Mesenteric fat pad (tissue), 1 donor: Measurements from ENCODE around the gene UEVLD. TPM values are rescaled to one million over a fixed set of nuclear protein-coding genes. Genes with fewer than 3 reads are reported as not detected.

ENCODE experiments used
- DNase-seq: peaks from one replicate; pipeline ENCODE4 v3.0.0-alpha.2; 2020; ENCODE audit warnings: low spot score
- total RNA-seq: library from RNA; stranded (reverse); fragmentation: NEBNext Ultra II Directional; extraction: Animal tissue kit (Norgen Biotek cat#: 25700); gene quantifications from one replicate; pipeline ENCODE4 v1.2.1, GENCODE V29; 2021
- donor health status: DM: yes; HTN: yes; CAD: no.

The UEVLD gene
- total RNA-seq, 1 donor from 2014 or later: 29.0 TPM

- DNase-seq: no peak
These were observed 2.0 kb upstream of the UEVLD start for GRCh38 chr11:18590571-18590970.

- DNase-seq: no peak
These were observed 6.7 kb downstream of the UEVLD start for GRCh38 chr11:18581825-18582224.

- no peak for DNase-seq
These were observed 8.3 kb downstream of the UEVLD start for GRCh38 chr11:18580113-18580766.

- DNase-seq: no peak
These were observed 9.4 kb downstream of the UEVLD start for GRCh38 chr11:18578975-18579598.

- DNase-seq: no peak
These were observed 13.2 kb downstream of the UEVLD start for GRCh38 chr11:18575361-18575760.

- no peak for DNase-seq
These were observed 21.5 kb downstream of the UEVLD start for GRCh38 chr11:18567081-18567480.

GRCh38 chr11:18566406-18566805 is 22.1 kb downstream of the UEVLD start:
- no peak for DNase-seq

- no peak for DNase-seq
These were observed 24.4 kb downstream of the UEVLD start for GRCh38 chr11:18564149-18564548.

- DNase-seq: no peak
These were observed 25.3 kb downstream of the UEVLD start for GRCh38 chr11:18563090-18563730.

GRCh38 chr11:18548001-18548400 is 40.5 kb downstream of the UEVLD start:
- no peak for DNase-seq

- DNase-seq: no peak
These were observed 48.1 kb downstream of the UEVLD start for GRCh38 chr11:18540207-18541009.

- no peak for DNase-seq
These were observed 52.3 kb downstream of the UEVLD start for GRCh38 chr11:18536209-18536608.

- DNase-seq: no peak
These were observed 54.3 kb downstream of the UEVLD start for GRCh38 chr11:18534245-18534644.

GRCh38 chr11:18533365-18533764 is 55.2 kb downstream of the UEVLD start:
- DNase-seq: no peak

GRCh38 chr11:18527512-18527911 is 61.0 kb downstream of the UEVLD start:
- DNase-seq: no peak

GRCh38 chr11:18526521-18527296 is 61.8 kb downstream of the UEVLD start, which contains the start of gene TSG101:
TSG101 (minus strand) TSS chr11:18526942; CDS start chr11:18526816, 126 bp downstream.
- DNase-seq: peak; percentile 99

- DNase-seq: no peak
These were observed 62.4 kb downstream of the UEVLD start for GRCh38 chr11:18526130-18526520.

- no peak for DNase-seq
These were observed 64.3 kb downstream of the UEVLD start for GRCh38 chr11:18524248-18524647.

- DNase-seq: no peak
These were observed 65.5 kb downstream of the UEVLD start for GRCh38 chr11:18523084-18523483.

GRCh38 chr11:18522388-18522787 is 66.1 kb downstream of the UEVLD start:
- no peak for DNase-seq

GRCh38 chr11:18521122-18521521 is 67.4 kb downstream of the UEVLD start:
- no peak for DNase-seq
